NT2/D1 (cell line): ENCODE results near the gene CELSR1.

Experiments
- SUZ12 ChIP-seq: IDR thresholded peaks from 2 replicates; pipeline ENCODE4 v1.6.1; 2011; ENCODE audit not compliant: insufficient read length, insufficient read depth; ENCODE audit errors: extremely low read depth
- YY1 ChIP-seq: IDR thresholded peaks from 2 replicates; pipeline ENCODE4 v1.6.1; 2011; ENCODE audit not compliant: insufficient read length, insufficient read depth
- ZNF274 ChIP-seq: IDR thresholded peaks from 2 replicates; pipeline ENCODE4 v1.6.1; 2011; ENCODE audit warnings: mild to moderate bottlenecking, low read depth, low read length

DNA sequence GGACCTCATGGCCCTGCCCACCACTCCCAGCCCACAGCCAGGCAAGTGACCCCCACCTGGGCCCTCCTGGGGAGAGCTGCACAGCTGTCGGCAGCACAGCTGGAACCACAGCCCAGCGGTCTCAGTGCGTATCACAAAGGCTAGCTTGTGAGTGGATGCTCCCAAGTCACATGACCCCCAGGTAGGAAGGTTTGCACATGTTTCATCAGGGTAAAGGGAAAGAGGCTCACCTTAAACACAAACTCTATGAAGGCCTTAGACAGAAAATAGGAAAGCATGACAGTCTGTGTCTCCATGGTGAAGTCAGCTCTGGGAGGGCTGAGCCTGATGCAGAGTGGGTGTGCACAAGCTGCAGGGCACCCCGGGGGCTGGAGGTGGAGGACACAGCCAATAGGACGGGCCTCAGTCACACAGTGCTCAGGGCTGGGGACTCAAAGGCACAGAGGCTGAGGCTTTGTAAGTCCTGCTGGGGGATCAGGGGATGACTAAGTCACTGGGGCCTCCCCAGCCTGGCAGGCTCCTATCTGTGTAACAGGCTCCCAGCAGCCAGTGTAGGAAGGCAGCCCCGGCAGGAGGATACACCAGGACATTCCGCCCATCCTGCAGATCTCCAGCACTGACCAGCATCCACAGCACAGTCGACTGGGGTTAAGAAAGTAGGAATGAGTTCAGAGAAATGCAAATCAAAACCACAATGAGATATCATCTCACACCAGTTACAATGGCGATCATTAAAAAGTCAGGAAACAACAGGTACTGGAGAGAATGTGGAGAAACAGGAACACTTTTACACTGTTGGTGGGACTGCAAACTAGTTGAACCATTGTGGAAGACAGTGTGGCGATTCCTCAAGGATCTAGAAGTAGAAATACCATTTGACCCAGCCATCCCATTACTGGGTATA, 22.0 kb downstream of the CELSR1 start:
- no peak for TF ChIP-seq YY1
- no peak for TF ChIP-seq SUZ12
- no peak for TF ChIP-seq ZNF274
